Gastrocnemius medialis (tissue), 4 donors: ENCODE data around the gene KRT80. TPM values are rescaled to one million over a fixed set of nuclear protein-coding genes. Genes with fewer than 3 reads are reported as not detected.

ENCODE experiments used
- ATAC-seq, 2 donors: fragments of 150-250 bp; one replicate each; pipeline ENCODE4 v1.9.1; 2016
- DNase-seq, 2 donors: peaks; one replicate each; pipeline ENCODE4 v3.0.0-alpha.2; 2019
- H3K27ac ChIP-seq, 4 donors: fragments of 200-600 bp; sonication (generic); 1 replicate in 1 of 4; 2 replicates in 3 of 4; pipeline ENCODE4 v1.5.1; 2016 to 2018; ENCODE audit warnings: mild to moderate bottlenecking in 2 of 4, moderate library complexity in 1 of 4
- H3K27me3 ChIP-seq, 3 donors: fragments of 200-600 bp; sonication (generic) in 2 of 3; 1 replicate in 1 of 3; 2 replicates in 2 of 3; pipeline versions ENCODE4 v1.5.1 to v1.6.0; 2016 to 2019; ENCODE audit warnings: mild to moderate bottlenecking in 1 of 3, moderate library complexity in 1 of 3
- H3K36me3 ChIP-seq, 2 donors: fragments of 200-600 bp; sonication (generic) in 1 of 2; one replicate each; pipeline ENCODE4 v1.5.1; 2017 to 2018
- H3K4me1 ChIP-seq, 2 donors: fragments of 200-600 bp; sonication (generic) in 1 of 2; one replicate each; pipeline ENCODE4 v1.5.1; 2016 to 2017; ENCODE audit warnings: mild to moderate bottlenecking in 2 of 2
- H3K4me3 ChIP-seq, 4 donors: fragments of 200-600 bp; sonication (generic) in 3 of 4; 1 replicate in 1 of 4; 2 replicates in 3 of 4; pipeline ENCODE4 v1.5.1; 2016 to 2019; ENCODE audit warnings: mild to moderate bottlenecking in 2 of 4
- H3K9me3 ChIP-seq, 3 donors: fragments of 200-600 bp; sonication (generic) in 2 of 3; 1 replicate in 1 of 3; 2 replicates in 2 of 3; pipeline ENCODE4 v1.5.1; 2016 to 2019
- POLR2A ChIP-seq, 2 donors: fragments of 450-650 bp; IDR thresholded peaks; one replicate each; pipeline ENCODE4 v1.6.1; 2017; ENCODE audit warnings: antibody characterized with exemption in 2 of 2, mild to moderate bottlenecking in 2 of 2, moderate library complexity in 2 of 2
- in situ Hi-C, 4 donors: fragments of 200-750 bp; cut with MboI; loops; one replicate each; pipeline versions ENCODE4 v1.15.0 to v1.8.0; 2017; ENCODE audit warnings: low sequenced_read_pairs in 4 of 4
- intact Hi-C: fragments of 100-400 bp; cut with DNase I; formaldehyde crosslinking; loops from one replicate; pipeline ENCODE4 v1.15.1; 2023; ENCODE audit warnings: low total_unique reads
- total RNA-seq, 4 donors: library from RNA; depleted of rRNA; stranded (reverse); fragments of >200 nt; gene quantifications; one replicate each; pipeline versions ENCODE4 v1.1.0 to v1.2.3, GENCODE V29; 2016
- TF ChIP-seq, protein P1 (sequence below), 5 experiments: fragments of 450-650 bp in 3 of 5; fragments of 200-600 bp in 2 of 5; sonication (generic) in 2 of 5; IDR thresholded peaks in 4 of 5; conservative IDR thresholded peaks in 1 of 5; 1 replicate in 4 of 5; 2 replicates in 1 of 5; pipeline ENCODE4 v1.5.1; 2016 to 2019; ENCODE audit warnings: antibody characterized with exemption in 5 of 5, mild to moderate bottlenecking in 3 of 5, moderate library complexity in 3 of 5

KRT80 gene
- total RNA-seq, 4 donors from 2014 or later: 0.13 to 0.26 TPM; not detected in 2

DNA sequence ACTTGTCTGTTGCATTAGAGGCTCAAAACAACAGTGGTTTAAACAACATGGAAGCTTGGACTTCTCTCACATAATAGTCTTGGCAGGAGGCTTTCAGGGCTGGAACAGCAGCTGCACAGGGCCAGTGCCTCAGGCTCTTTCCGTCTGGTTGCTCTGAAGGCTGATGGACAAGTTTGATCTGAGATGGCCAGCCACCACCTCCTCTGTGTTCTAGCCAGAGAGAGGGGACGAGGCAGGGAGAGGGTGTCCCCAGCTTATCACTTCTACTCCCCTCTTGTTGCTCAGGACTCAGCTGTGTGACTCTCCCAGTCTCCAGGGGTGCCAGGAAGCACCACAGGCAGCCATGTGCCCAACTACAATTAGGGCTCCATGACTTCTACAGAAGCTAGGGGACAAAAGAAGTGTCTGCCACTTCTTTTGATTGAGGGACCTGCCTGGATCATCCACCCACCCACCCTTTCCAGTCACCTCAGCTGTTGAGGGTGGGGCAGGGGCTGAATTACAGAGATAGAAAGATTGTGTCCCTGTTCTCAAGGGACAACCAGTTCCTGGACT, 65.7 kb downstream of the KRT80 start:
- in situ Hi-C loops (no loop called here), intact Hi-C loops (no loop called here)
- peak in 1 of 2 donors; percentile 15 for TF ChIP-seq POLR2A (IDR thresholded peaks at IDR 0.05)
- TF ChIP-seq, protein P1, sequence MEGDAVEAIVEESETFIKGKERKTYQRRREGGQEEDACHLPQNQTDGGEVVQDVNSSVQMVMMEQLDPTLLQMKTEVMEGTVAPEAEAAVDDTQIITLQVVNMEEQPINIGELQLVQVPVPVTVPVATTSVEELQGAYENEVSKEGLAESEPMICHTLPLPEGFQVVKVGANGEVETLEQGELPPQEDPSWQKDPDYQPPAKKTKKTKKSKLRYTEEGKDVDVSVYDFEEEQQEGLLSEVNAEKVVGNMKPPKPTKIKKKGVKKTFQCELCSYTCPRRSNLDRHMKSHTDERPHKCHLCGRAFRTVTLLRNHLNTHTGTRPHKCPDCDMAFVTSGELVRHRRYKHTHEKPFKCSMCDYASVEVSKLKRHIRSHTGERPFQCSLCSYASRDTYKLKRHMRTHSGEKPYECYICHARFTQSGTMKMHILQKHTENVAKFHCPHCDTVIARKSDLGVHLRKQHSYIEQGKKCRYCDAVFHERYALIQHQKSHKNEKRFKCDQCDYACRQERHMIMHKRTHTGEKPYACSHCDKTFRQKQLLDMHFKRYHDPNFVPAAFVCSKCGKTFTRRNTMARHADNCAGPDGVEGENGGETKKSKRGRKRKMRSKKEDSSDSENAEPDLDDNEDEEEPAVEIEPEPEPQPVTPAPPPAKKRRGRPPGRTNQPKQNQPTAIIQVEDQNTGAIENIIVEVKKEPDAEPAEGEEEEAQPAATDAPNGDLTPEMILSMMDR (IDR thresholded peaks at IDR 0.05 in 4 of 5, conservative IDR thresholded peaks at IDR 0.05 in 1 of 5): no peak
- no peaks in the 10 kb centered on the region for H3K36me3 ChIP-seq
- ATAC-seq (no peak), DNase-seq (no peak)
- H3K27ac ChIP-seq: peak overlapping the region; percentile 74 to 82 (median 78)
- no peaks in the 10 kb centered on the region for H3K27me3 ChIP-seq
- no peaks in the 10 kb centered on the region for H3K9me3 ChIP-seq
- no peak overlapping the region for H3K4me3 ChIP-seq
- peaks cover 0 to 32% of the 10 kb centered on the region in 2 donors for H3K4me1 ChIP-seq

DNA sequence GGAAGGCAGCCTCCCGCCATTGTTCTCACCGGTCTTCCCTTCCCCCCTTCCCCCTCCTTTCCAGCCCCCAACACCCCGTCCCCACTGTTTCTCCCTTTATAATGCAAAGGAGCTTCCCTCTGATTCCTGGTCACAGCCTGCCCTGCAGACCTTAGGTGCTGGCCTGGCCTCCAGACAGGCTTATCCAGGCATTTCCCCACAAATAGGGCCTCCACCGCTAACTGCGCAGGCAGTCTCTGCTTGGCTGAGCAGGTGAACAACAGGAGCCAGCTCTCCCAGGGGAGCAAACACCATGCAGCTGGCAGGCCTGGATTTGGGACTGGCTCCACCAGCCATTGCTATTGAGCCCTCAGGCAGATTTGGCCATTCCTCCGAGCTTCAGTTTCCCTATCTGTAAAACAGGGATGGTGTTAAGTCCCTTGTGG, 66.3 kb downstream of the KRT80 start:
- peaks cover 0 to 32% of the 10 kb centered on the region in 2 donors for H3K4me1 ChIP-seq
- no peaks in the 10 kb centered on the region for H3K9me3 ChIP-seq
- intact Hi-C loops (no loop called here), in situ Hi-C loops (no loop called here)
- no peak for ATAC-seq
- H3K36me3 ChIP-seq: no peaks in the 10 kb centered on the region
- H3K27ac ChIP-seq: peak overlapping the region; percentile 74 to 82 (median 78)
- DNase-seq: no peak
- H3K4me3 ChIP-seq: no peak overlapping the region
- H3K27me3 ChIP-seq: no peaks in the 10 kb centered on the region
- TF ChIP-seq POLR2A (IDR thresholded peaks at IDR 0.05): no peak
- TF ChIP-seq, protein P1 (IDR thresholded peaks at IDR 0.05 in 4 of 5, conservative IDR thresholded peaks at IDR 0.05 in 1 of 5): no peak

DNA sequence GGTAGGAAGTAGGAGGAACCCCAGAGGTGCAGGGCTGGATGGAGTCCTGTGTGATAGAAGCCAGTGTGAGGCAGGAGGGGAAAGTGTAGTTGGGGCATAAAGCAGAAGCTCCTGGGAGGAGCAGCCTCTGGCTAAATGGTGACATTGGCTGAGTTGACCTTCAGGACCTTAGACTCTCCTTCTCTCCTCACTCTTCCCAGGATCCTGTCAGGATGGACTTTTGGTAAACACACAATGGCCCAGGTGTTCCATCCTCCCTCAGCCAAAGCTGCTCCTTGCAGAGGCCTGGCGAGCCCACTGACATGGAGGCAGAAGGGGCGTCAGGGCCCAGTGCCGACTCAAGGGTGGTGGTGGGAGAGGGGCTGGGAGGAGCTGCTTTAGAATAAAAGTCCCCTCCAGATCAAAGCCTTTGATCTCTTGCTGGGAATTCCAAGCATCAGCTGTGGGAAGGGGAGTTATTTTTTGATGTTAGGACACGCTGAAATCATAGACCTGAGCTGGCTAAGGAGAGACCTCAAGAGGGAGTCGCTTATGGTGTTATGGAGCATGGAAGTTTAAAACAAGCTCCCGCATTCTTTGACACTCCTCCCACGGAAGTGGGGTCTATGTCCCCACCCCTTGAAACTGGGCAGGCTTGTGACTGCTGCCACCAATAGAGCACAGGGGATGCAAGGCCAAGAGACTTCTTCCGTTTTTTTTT, 68.2 kb downstream of the KRT80 start:
- Histone ChIP-seq H3K36me3 (no peaks in the 10 kb centered on the region), H3K27ac (no peak overlapping the region), H3K4me3 (no peak overlapping the region), H3K4me1 (peaks cover 0 to 30% of the 10 kb centered on the region in 2 donors), H3K9me3 (no peaks in the 10 kb centered on the region), H3K27me3 (no peaks in the 10 kb centered on the region)
- no peak for ATAC-seq
- in situ Hi-C loops: no loop called here
- intact Hi-C loops: loop anchor here (5.0 kb wide), 2 partner anchors 36 to 121 kb away; no protein-coding TSS in a partner anchor
- TF ChIP-seq POLR2A (IDR thresholded peaks at IDR 0.05): no peak
- DNase-seq: no peak

DNA sequence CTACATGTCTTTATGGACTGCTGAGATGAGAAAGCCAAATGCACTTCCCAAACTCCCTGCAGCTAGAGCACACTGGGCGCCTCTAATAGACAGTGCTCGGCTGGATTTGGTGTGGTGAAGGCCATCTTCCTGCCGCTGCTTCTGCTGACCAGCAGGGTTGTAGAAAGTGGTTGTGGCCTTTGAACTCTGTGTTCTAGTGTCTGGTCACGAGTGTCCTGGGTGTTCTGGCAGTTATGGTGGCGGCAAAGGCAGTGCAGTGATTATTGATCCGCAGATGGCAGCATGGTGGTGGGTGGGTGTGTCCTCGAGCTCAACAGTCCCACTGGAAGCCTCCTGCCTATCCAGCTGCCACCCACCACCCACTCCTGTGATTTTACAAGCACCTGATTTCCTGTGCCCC, 68.9 kb downstream of the KRT80 start:
- Histone ChIP-seq H3K36me3 (no peaks in the 10 kb centered on the region), H3K27me3 (no peaks in the 10 kb centered on the region), H3K9me3 (no peaks in the 10 kb centered on the region), H3K4me3 (no peak overlapping the region), H3K4me1 (peaks cover 0 to 26% of the 10 kb centered on the region in 2 donors), H3K27ac (no peak overlapping the region)
- intact Hi-C loops: loop anchor here (1.0 to 5.0 kb wide), 3 partner anchors 36 to 121 kb away; no protein-coding TSS in a partner anchor
- TF ChIP-seq, protein P1 (IDR thresholded peaks at IDR 0.05 in 4 of 5, conservative IDR thresholded peaks at IDR 0.05 in 1 of 5): no peak
- TF ChIP-seq POLR2A (IDR thresholded peaks at IDR 0.05): no peak
- no peak for ATAC-seq
- DNase-seq: no peak
- in situ Hi-C loops: no loop called here

DNA sequence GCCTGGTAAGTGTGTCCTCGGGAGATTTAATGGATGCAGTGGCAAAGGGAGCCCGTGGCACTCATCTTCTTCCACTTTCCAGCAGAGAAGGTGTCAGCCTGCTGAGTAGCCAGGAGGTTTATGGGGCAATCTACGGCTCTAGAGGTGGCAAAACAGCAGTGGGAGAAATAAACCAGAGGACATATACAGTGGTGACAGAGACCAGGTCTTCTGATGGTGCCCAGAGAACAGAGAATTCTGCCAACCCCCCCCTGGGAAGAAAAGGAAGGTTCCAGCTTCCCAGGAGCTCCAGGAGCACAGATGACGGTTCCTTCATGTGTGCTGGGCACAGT, 69.3 kb downstream of the KRT80 start:
- intact Hi-C loops (loop anchor here (1.0 to 5.0 kb wide), 3 partner anchors 35 to 120 kb away; no protein-coding TSS in a partner anchor), in situ Hi-C loops (no loop called here)
- TF ChIP-seq, protein P1 (IDR thresholded peaks at IDR 0.05 in 4 of 5, conservative IDR thresholded peaks at IDR 0.05 in 1 of 5): no peak

More for the DNA sequence above, 69.3 kb downstream of the KRT80 start:
- Histone ChIP-seq H3K27ac (no peak overlapping the region), H3K36me3 (no peaks in the 10 kb centered on the region), H3K9me3 (no peaks in the 10 kb centered on the region), H3K27me3 (no peaks in the 10 kb centered on the region), H3K4me1 (peaks cover 0 to 24% of the 10 kb centered on the region in 2 donors), H3K4me3 (no peak overlapping the region)
- no peak for ATAC-seq
- no peak for DNase-seq
